K562 (cell line): ENCODE measurements around the gene ZNF821.

ENCODE experiments used
- SIN3B ChIP-seq: fragments of 450-650 bp; IDR thresholded peaks from 2 replicates; pipeline ENCODE4 v1.6.1; 2017; ENCODE audit warnings: low read depth, mild to moderate bottlenecking, moderate library complexity
- YY1 ChIP-seq, 3 experiments: IDR thresholded peaks; 2 replicates each; pipeline ENCODE4 v1.6.1; 2011; ENCODE audit warnings: low read length in 2 of 3, mild to moderate bottlenecking in 2 of 3, moderate library complexity in 2 of 3, borderline replicate concordance in 1 of 3, control low read depth in 1 of 3, low read depth in 1 of 3; ENCODE audit not compliant: insufficient read depth in 3 of 3, insufficient replicate concordance in 2 of 3, control insufficient read depth in 1 of 3, insufficient read length in 1 of 3; ENCODE audit errors: extremely low read depth in 1 of 3

- TF ChIP-seq SIN3B, result no peak
- no peak for TF ChIP-seq YY1 (IDR thresholded peaks at IDR 0.05; ENCODE audit: borderline replicate concordance in 1 of 3, control insufficient read depth in 1 of 3, extremely low read depth in 1 of 3, insufficient read depth in 3 of 3, insufficient read length in 1 of 3, insufficient replicate concordance in 2 of 3, low read depth in 1 of 3, low read length in 2 of 3)
Measured at GRCh38 chr16:71869089-71869488, 14.9 kb downstream of the ZNF821 start.
